Uterus (tissue), 4 donors: Measurements from ENCODE around the gene SPAG4. TPM values are rescaled to one million over a fixed set of nuclear protein-coding genes. Genes with fewer than 3 reads are reported as not detected.

Experiments
- DNase-seq, 2 donors: peaks; one replicate each; pipeline ENCODE4 v3.0.0-alpha.2; 2019 to 2020
- H3K27ac ChIP-seq, 2 donors: fragments of 200-600 bp; sonication (generic); 1 replicate in 1 of 2; 2 replicates in 1 of 2; pipeline ENCODE4 v1.5.1; 2016 to 2018
- H3K27me3 ChIP-seq, 2 donors: fragments of 200-600 bp; sonication (generic); one replicate each; pipeline ENCODE4 v1.5.1; 2018 to 2019; ENCODE audit warnings: control low read depth in 1 of 2
- H3K36me3 ChIP-seq, 2 donors: fragments of 200-600 bp; sonication (generic); one replicate each; pipeline ENCODE4 v1.5.1; 2019; ENCODE audit warnings: control low read depth in 1 of 2
- H3K4me1 ChIP-seq, 2 donors: fragments of 200-600 bp; sonication (generic); one replicate each; pipeline ENCODE4 v1.5.1; 2018 to 2019; ENCODE audit warnings: control low read depth in 1 of 2
- H3K4me3 ChIP-seq, 2 donors: fragments of 200-600 bp; sonication (generic); 1 replicate in 1 of 2; 2 replicates in 1 of 2; pipeline ENCODE4 v1.5.1; 2018 to 2019; ENCODE audit warnings: mild to moderate bottlenecking in 1 of 2
- H3K9me3 ChIP-seq, 2 donors: fragments of 200-600 bp; sonication (generic); one replicate each; pipeline ENCODE4 v1.5.1; 2019; ENCODE audit warnings: control low read depth in 1 of 2
- POLR2A ChIP-seq, 2 donors: fragments of 450-650 bp; IDR thresholded peaks; one replicate each; pipeline ENCODE4 v1.6.1; 2016; ENCODE audit warnings: antibody characterized with exemption in 2 of 2, mild to moderate bottlenecking in 1 of 2, moderate library complexity in 1 of 2
- intact Hi-C: fragments of 100-400 bp; cut with DNase I; formaldehyde crosslinking; loops from one replicate; pipeline ENCODE4 v1.15.1; 2023; ENCODE audit warnings: low total_unique reads
- small RNA-seq: library from RNA; depleted of rRNA; stranded (forward); fragments of <200 nt; gene quantifications from one replicate; pipeline ENCODE3, GENCODE V24; 2016
- total RNA-seq, 4 donors: library from RNA; depleted of rRNA in 3 of 4; stranded (reverse); fragments of >200 nt in 3 of 4; gene quantifications; one replicate each; pipeline versions ENCODE4 v1.1.0 to v1.2.4, GENCODE V29; 2014 to 2023
- TF ChIP-seq, protein P1 (sequence below), 4 experiments: fragments of 200-600 bp in 2 of 4; fragments of 450-650 bp in 2 of 4; sonication (generic) in 2 of 4; IDR thresholded peaks; one replicate each; pipeline ENCODE4 v1.5.1; 2016 to 2019; ENCODE audit warnings: antibody characterized with exemption in 4 of 4, mild to moderate bottlenecking in 2 of 4, moderate library complexity in 1 of 4
- donor health status: DM: yes; HTN: yes; CAD: no.

SPAG4 gene
- total RNA-seq, 4 donors from 2014 or later: 2.1 to 8.4 TPM; not detected in 2

GRCh38 chr20:35669221-35669620 lies 53.6 kb downstream of the SPAG4 start:
- Histone ChIP-seq H3K4me3 (no peak overlapping the region), H3K4me1 (no peaks in the 10 kb centered on the region), H3K27me3 (no peaks in the 10 kb centered on the region), H3K36me3 (no peaks in the 10 kb centered on the region), H3K27ac (no peak overlapping the region), H3K9me3 (no peaks in the 10 kb centered on the region)
- intact Hi-C loops: no loop called here
- TF ChIP-seq, protein P1, sequence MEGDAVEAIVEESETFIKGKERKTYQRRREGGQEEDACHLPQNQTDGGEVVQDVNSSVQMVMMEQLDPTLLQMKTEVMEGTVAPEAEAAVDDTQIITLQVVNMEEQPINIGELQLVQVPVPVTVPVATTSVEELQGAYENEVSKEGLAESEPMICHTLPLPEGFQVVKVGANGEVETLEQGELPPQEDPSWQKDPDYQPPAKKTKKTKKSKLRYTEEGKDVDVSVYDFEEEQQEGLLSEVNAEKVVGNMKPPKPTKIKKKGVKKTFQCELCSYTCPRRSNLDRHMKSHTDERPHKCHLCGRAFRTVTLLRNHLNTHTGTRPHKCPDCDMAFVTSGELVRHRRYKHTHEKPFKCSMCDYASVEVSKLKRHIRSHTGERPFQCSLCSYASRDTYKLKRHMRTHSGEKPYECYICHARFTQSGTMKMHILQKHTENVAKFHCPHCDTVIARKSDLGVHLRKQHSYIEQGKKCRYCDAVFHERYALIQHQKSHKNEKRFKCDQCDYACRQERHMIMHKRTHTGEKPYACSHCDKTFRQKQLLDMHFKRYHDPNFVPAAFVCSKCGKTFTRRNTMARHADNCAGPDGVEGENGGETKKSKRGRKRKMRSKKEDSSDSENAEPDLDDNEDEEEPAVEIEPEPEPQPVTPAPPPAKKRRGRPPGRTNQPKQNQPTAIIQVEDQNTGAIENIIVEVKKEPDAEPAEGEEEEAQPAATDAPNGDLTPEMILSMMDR (IDR thresholded peaks at IDR 0.05): no peak
- no peak for TF ChIP-seq POLR2A (IDR thresholded peaks at IDR 0.05)
- no peak for DNase-seq

DNA sequence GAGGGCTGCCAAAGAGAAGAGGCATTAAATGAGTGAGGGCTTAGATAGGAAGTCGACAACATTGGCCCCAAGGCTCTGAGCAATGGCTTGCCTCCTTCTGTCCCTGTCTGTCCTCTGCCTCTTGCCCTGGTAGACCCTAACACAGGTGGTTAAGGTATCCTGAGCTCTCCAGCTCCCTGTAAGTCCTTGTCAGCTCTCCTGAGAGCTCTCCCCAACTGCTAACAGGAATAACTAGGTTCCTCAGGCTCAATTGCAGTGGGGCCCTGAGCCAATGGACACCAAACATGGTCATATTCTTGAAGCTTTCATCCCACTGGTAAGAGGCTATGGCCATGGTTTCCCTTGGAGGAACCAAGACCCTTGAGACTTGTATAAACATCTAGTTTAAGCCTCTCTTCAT lies 54.1 kb downstream of the SPAG4 start:
- no peak overlapping the region for H3K4me3 ChIP-seq
- no peak for DNase-seq
- no peaks in the 10 kb centered on the region for H3K27me3 ChIP-seq
- no peaks in the 10 kb centered on the region for H3K36me3 ChIP-seq
- H3K9me3 ChIP-seq: no peaks in the 10 kb centered on the region
- TF ChIP-seq POLR2A (IDR thresholded peaks at IDR 0.05): no peak
- TF ChIP-seq, protein P1 (IDR thresholded peaks at IDR 0.05): no peak
- intact Hi-C loops: no loop called here
- H3K27ac ChIP-seq: no peak overlapping the region
- H3K4me1 ChIP-seq: no peaks in the 10 kb centered on the region

Small RNAs within 50 kb of the gene (small RNA-seq; reads per million reads assigned to genes)
- gene RNU6-759P (not detected), gene RPL37P1 (not detected)

Other genes with a start within 250 kb of the SPAG4 start
- gene UQCC1, start 203.9 kb upstream of the SPAG4 start, total RNA-seq: 10 to 100 TPM; 11.5 to 80.4 (median 52.8) TPM
- 1 to 10 TPM in 1 of 4 donors, under 1 TPM in 1, not detected in 2; 0.37 to 1.9 TPM for gene GDF5, start 177.6 kb upstream of the SPAG4 start, total RNA-seq
- 10 to 100 TPM in 3 of 4 donors, 1 to 10 TPM in 1; 9.2 to 44.2 (median 41.5) TPM for gene CEP250, start 160.2 kb upstream of the SPAG4 start, total RNA-seq
- gene C20orf173, start 86.2 kb upstream of the SPAG4 start, total RNA-seq: not detected
- 100 to 1,000 TPM; 124 to 310 (median 195) TPM for gene ERGIC3, start 73.8 kb upstream of the SPAG4 start, total RNA-seq
- 100 to 1,000 TPM in 3 of 4 donors, 10 to 100 TPM in 1; 86.8 to 295 (median 142) TPM for gene CPNE1, start 49.1 kb downstream of the SPAG4 start, total RNA-seq
- 100 to 1,000 TPM in 1 of 4 donors, 10 to 100 TPM in 2, 1 to 10 TPM in 1; 9.5 to 105 (median 54.4) TPM for gene RBM12, start 49.1 kb downstream of the SPAG4 start, total RNA-seq
- gene NFS1, start 83.5 kb downstream of the SPAG4 start, total RNA-seq: 10 to 100 TPM in 3 of 4 donors, 1 to 10 TPM in 1; 9.1 to 35.4 (median 20.4) TPM
- gene ROMO1, start 83.6 kb downstream of the SPAG4 start, total RNA-seq: 100 to 1,000 TPM in 2 of 4 donors, 10 to 100 TPM in 2; 69.3 to 492 (median 171) TPM
- 100 to 1,000 TPM; 232 to 592 (median 389) TPM for gene RBM39, start 126.4 kb downstream of the SPAG4 start, total RNA-seq
- gene PHF20, start 156.2 kb downstream of the SPAG4 start, total RNA-seq: 100 to 1,000 TPM in 1 of 4 donors, 10 to 100 TPM in 3; 35.3 to 109 (median 76.5) TPM